Keratinocyte (primary cell): Measurements from ENCODE around the gene MBP.

Source experiments
- EZH2 ChIP-seq: IDR thresholded peaks from one replicate; pipeline ENCODE4 v1.6.1; 2012; ENCODE audit warnings: inconsistent platforms, mild to moderate bottlenecking, low read length, moderate library complexity
- TF ChIP-seq, protein P1 (sequence below), 3 experiments: IDR thresholded peaks in 1 of 3; conservative IDR thresholded peaks in 1 of 3; optimal IDR thresholded peaks in 1 of 3; 2 replicates in 2 of 3; 3 replicates in 1 of 3; pipeline versions ENCODE3 to v1.5.1; 2011; ENCODE audit warnings: low read length in 3 of 3, mild to moderate bottlenecking in 3 of 3, moderate library complexity in 2 of 3, control low read depth in 1 of 3, inconsistent platforms in 1 of 3; ENCODE audit not compliant: insufficient read depth in 2 of 3; ENCODE audit errors: extremely low read depth in 1 of 3

DNA sequence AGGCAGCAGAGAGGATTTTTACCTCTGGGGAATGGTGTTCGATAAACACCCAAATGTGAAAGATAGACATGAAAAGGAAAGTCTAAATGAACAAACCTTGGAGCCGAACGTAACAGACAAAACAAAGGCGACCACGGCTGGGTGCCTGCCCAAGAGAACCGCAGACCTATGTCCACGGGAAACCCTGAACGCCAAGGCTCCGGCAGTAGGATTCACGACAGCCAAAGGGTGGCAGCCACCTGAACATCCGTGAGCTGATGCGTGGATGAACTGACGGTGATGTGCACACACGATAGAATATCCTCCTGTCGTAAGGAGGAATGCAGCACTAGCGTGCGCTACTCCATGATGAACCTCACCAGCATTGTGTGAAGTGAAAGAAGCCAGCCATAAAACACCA, 85.6 kb downstream of the MBP start:
- TF ChIP-seq, protein P1, sequence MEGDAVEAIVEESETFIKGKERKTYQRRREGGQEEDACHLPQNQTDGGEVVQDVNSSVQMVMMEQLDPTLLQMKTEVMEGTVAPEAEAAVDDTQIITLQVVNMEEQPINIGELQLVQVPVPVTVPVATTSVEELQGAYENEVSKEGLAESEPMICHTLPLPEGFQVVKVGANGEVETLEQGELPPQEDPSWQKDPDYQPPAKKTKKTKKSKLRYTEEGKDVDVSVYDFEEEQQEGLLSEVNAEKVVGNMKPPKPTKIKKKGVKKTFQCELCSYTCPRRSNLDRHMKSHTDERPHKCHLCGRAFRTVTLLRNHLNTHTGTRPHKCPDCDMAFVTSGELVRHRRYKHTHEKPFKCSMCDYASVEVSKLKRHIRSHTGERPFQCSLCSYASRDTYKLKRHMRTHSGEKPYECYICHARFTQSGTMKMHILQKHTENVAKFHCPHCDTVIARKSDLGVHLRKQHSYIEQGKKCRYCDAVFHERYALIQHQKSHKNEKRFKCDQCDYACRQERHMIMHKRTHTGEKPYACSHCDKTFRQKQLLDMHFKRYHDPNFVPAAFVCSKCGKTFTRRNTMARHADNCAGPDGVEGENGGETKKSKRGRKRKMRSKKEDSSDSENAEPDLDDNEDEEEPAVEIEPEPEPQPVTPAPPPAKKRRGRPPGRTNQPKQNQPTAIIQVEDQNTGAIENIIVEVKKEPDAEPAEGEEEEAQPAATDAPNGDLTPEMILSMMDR (optimal IDR thresholded peaks at IDR 0.05 in 1 of 3, IDR thresholded peaks at IDR 0.05 in 1 of 3, conservative IDR thresholded peaks at IDR 0.05 in 1 of 3; ENCODE audit: extremely low read depth in 1 of 3, insufficient read depth in 2 of 3, low read length in 3 of 3), result no peak
- TF ChIP-seq EZH2, result no peak
